GM12878 (cell line): ENCODE measurements around the gene CDC14B. TPM values are rescaled to one million over a fixed set of nuclear protein-coding genes. Genes with fewer than 3 reads are reported as not detected.

Experiments used
- ATAC-seq: fragments of 200-7000 bp; cut with Tn5 transposase; 3 replicates; pipeline ENCODE4 v1.9.1; 2020; ENCODE audit warnings: mild to moderate bottlenecking, moderate library complexity
- BruUV-seq: library from RNA; stranded (reverse); fragments of 400-500 nt; replicated peaks from 2 replicates; lab custom pipeline; 2021; lab: Mats Ljungman, UMichigan
- CTCF ChIA-PET: fragments of 300-600 bp; sonication (Branson Sonifier 250); formaldehyde crosslinking; extraction: SDS; loops from one replicate; lab custom pipeline; 2021; ENCODE audit warnings: inconsistent platforms; lab: Yijun Ruan, JAX
- POLR2A ChIA-PET: fragments of 350-600 bp; formaldehyde crosslinking; extraction: SDS; loops from one replicate; lab custom pipeline; 2021; ENCODE audit warnings: inconsistent platforms; lab: Charles Lee
- RAD21 ChIA-PET: fragments of 300-600 bp; sonication (Branson Sonifier 250); formaldehyde crosslinking; loops from one replicate; lab custom pipeline; 2023; ENCODE audit warnings: antibody characterized with exemption; ENCODE audit not compliant: unreplicated experiment; lab: Charles Lee
- SMC1A ChIA-PET: fragments of 300-600 bp; sonication (Branson Sonifier 250); formaldehyde crosslinking; loops from one replicate; lab custom pipeline; 2023; ENCODE audit not compliant: unreplicated experiment, uncharacterized antibody; lab: Charles Lee
- DNase-seq: peaks from one replicate; pipeline ENCODE4 v3.0.0-alpha.2; 2011; ENCODE audit warnings: low read depth, low spot score
- FAIRE-seq: peaks from 3 replicates; lab custom pipeline; 2011; peaks lifted over from hg19 to GRCh38; lab: Jason Lieb, UNC
- H2AFZ ChIP-seq: 2 replicates; pipeline ENCODE4 v1.6.0; 2011; ENCODE audit warnings: low read depth, low read length, control low read depth; ENCODE audit not compliant: control insufficient read depth
- H3K27ac ChIP-seq: 2 replicates; pipeline ENCODE4 v1.5.1; 2011; ENCODE audit warnings: control low read depth; ENCODE audit not compliant: control insufficient read depth, insufficient read depth
- H3K27me3 ChIP-seq, 2 experiments: replicated peaks in 1 of 2; 2 replicates each; pipeline versions ENCODE4 v1.6.0 to v1.6.1; 2011; ENCODE audit warnings: low read length in 1 of 2; ENCODE audit not compliant: control insufficient read depth in 2 of 2, insufficient read depth in 2 of 2
- H3K36me3 ChIP-seq, 2 experiments: 2 replicates each; pipeline ENCODE4 v1.5.1; 2011; ENCODE audit warnings: low read length in 1 of 2; ENCODE audit not compliant: control insufficient read depth in 2 of 2, insufficient read depth in 2 of 2
- H3K4me1 ChIP-seq: 2 replicates; pipeline ENCODE4 v1.6.1; 2011; ENCODE audit warnings: mild to moderate bottlenecking, low read length, moderate library complexity, mixed read lengths; ENCODE audit not compliant: control insufficient read depth, insufficient read depth
- H3K4me2 ChIP-seq: 2 replicates; pipeline ENCODE4 v1.6.0; 2011; ENCODE audit warnings: control low read depth; ENCODE audit not compliant: control insufficient read depth, insufficient read depth
- H3K4me3 ChIP-seq: fragments of 200-600 bp; sonication (generic); 2 replicates; pipeline ENCODE4 v1.5.1; 2016
- H3K79me2 ChIP-seq: 2 replicates; pipeline ENCODE4 v1.6.0; 2011; ENCODE audit warnings: low read length; ENCODE audit not compliant: control insufficient read depth, insufficient read depth
- H3K9ac ChIP-seq: 2 replicates; pipeline ENCODE4 v1.8.0; 2011; ENCODE audit warnings: low read length, control low read depth, mixed read lengths; ENCODE audit not compliant: control insufficient read depth, insufficient read depth
- H3K9me3 ChIP-seq: replicated peaks from 3 replicates; pipeline ENCODE4 v1.5.1; 2011; ENCODE audit warnings: mild to moderate bottlenecking, low read length; ENCODE audit not compliant: control insufficient read depth, insufficient read depth
- H4K20me1 ChIP-seq: 2 replicates; pipeline ENCODE4 v1.6.0; 2011; ENCODE audit not compliant: control insufficient read depth, insufficient read depth
- CBFB ChIP-seq: IDR thresholded peaks from 2 replicates; pipeline ENCODE4 v1.6.1; 2016; ENCODE audit warnings: antibody characterized with exemption, low read depth
- E2F4 ChIP-seq: IDR thresholded peaks from 2 replicates; pipeline ENCODE4 v1.6.1; 2012; ENCODE audit warnings: low read depth, low read length, improper control_type of control experiment
- HDGF ChIP-seq: fragments of 450-650 bp; IDR thresholded peaks from 2 replicates; pipeline ENCODE4 v1.6.1; 2016; ENCODE audit warnings: antibody characterized with exemption
- HSF1 ChIP-seq: fragments of 150-350 bp; IDR thresholded peaks from 2 replicates; pipeline ENCODE4 v1.6.1; 2014; ENCODE audit warnings: mild to moderate bottlenecking, low read depth, low read length
- JUNB ChIP-seq: IDR thresholded peaks from 2 replicates; pipeline ENCODE4 v1.6.1; 2016; ENCODE audit warnings: antibody characterized with exemption, mild to moderate bottlenecking
- NRF1 ChIP-seq: conservative IDR thresholded peaks from 2 replicates; pipeline ENCODE4 v1.6.1; 2011; ENCODE audit warnings: mild to moderate bottlenecking, low read depth, low read length, improper control_type of control experiment
- POLR2AphosphoS5 ChIP-seq: IDR thresholded peaks from 2 replicates; pipeline ENCODE4 v1.6.1; 2011; ENCODE audit warnings: mild to moderate bottlenecking, low read length, inconsistent platforms
- SMAD5 ChIP-seq: IDR thresholded peaks from 2 replicates; pipeline ENCODE4 v1.6.1; 2016; ENCODE audit warnings: antibody characterized with exemption, low read depth
- SREBF2 ChIP-seq: IDR thresholded peaks from 2 replicates; pipeline ENCODE4 v1.6.1; 2012; ENCODE audit warnings: mild to moderate bottlenecking, low read length
- STAT1 ChIP-seq: fragments of 450-650 bp; conservative IDR thresholded peaks from 2 replicates; pipeline ENCODE4 v1.6.1; 2014; ENCODE audit warnings: antibody characterized with exemption, mild to moderate bottlenecking
- YY1 ChIP-seq: IDR thresholded peaks from 2 replicates; pipeline ENCODE4 v1.6.1; 2011; ENCODE audit warnings: low read depth, mild to moderate bottlenecking, low read length
- ZBTB11 ChIP-seq: fragments of 450-650 bp; formaldehyde crosslinking; IDR thresholded peaks from 2 replicates; pipeline ENCODE4 v1.5.0; 2022; ENCODE audit warnings: mild to moderate bottlenecking, missing genetic modification characterization
- WGBS: methylation state at CpG from one replicate; pipeline ENCODE4 v1.1.6; 2016; ENCODE audit warnings: low lambda C conversion rate; ENCODE audit not compliant: insufficient replicate concordance, insufficient coverage; ENCODE audit errors: missing lambda C conversion rate; 5-methylcytosine and 5-hydroxymethylcytosine counted together
- in situ Hi-C: fragments of 300-500 bp; cut with MboI; formaldehyde crosslinking; loops from 9 replicates; pipeline ENCODE4 v1.14.3; 2018; ENCODE audit warnings: mixed read lengths
- intact Hi-C: fragments of 100-400 bp; cut with micrococcal nuclease; formaldehyde crosslinking; loops from one replicate; pipeline ENCODE4 v1.14.2; 2022; ENCODE audit not compliant: unreplicated experiment
- polyA plus RNA-seq, 11 experiments: library from polyadenylated mRNA; depleted of rRNA in 4 of 11; unstranded in 6 of 11; stranded (reverse) in 5 of 11; fragments of >200 nt; fragmentation: Nextera tagmentation in 4 of 11; fragmentation: Illumina TruSeq in 1 of 11; extraction: Ambion mirVana in 4 of 11; extraction: Trizol in 1 of 11; gene quantifications; 1 replicate in 1 of 11; 2 replicates in 10 of 11; pipeline versions ENCODE4 v1.2.1 to v1.2.3, GENCODE V29; 2011 to 2016; ENCODE audit warnings: inconsistent platforms in 2 of 11, missing spikeins in 2 of 11, low read depth in 1 of 11
- total RNA-seq, 4 experiments: library from RNA; depleted of rRNA in 3 of 4; stranded (reverse); fragments of >200 nt in 3 of 4; fragmentation: Illumina TruSeq in 1 of 4; extraction: Trizol in 1 of 4; gene quantifications; 2 replicates each; pipeline versions ENCODE4 v1.2.1 to v1.2.3, GENCODE V29; 2013 to 2021

Gene CDC14B
- total and polyA plus RNA-seq, 10 of the 15 experiments (the other 5 are each of a cell fraction or from before 2014, with no cell fraction given), result 3.7 to 11.7 (median 6.2) TPM

GRCh38 chr9:96510258-96510657, 109.4 kb downstream of the CDC14B start:
- no peak overlapping the region for H3K4me2 ChIP-seq
- H3K9ac ChIP-seq, result no peak overlapping the region
- H3K36me3 ChIP-seq, result no peaks in the 10 kb centered on the region
- ATAC-seq (no peak; the same call in 2 of the 3 replicates), DNase-seq (no peak), FAIRE-seq (no peak)
- ChIA-PET RAD21 (interaction anchor here (1.1 kb wide), 1 partner anchor 68 kb away, joined by 4 read pairs; no protein-coding TSS in a partner anchor), POLR2A (no interaction called here), SMC1A (interaction anchor here (0.5 to 2.1 kb wide), 3 partner anchors 27 to 186 kb away, joined by 3 to 5 read pairs (median 4); no protein-coding TSS in a partner anchor), CTCF (interaction anchor here (1.7 to 1.9 kb wide), 2 partner anchors 182 to 193 kb away, joined by 4 read pairs; no protein-coding TSS in a partner anchor)
- intact Hi-C loops (no loop called here), in situ Hi-C loops (no loop called here)
- no peak overlapping the region for H2AFZ ChIP-seq
- H3K27me3 ChIP-seq, result no peaks in the 10 kb centered on the region; a peak in 1 of 4 replicates
- H3K9me3 ChIP-seq, result no peaks in the 10 kb centered on the region
- TF ChIP-seq E2F4 (no peak), HSF1 (no peak), CBFB (no peak), STAT1 (no peak), JUNB (no peak), SMAD5 (no peak), NRF1 (no peak), POLR2AphosphoS5 (no peak), HDGF (no peak), ZBTB11 (no peak), YY1 (no peak), SREBF2 (no peak)
- H4K20me1 ChIP-seq, result no peaks in the 10 kb centered on the region
- H3K4me1 ChIP-seq, result no peaks in the 10 kb centered on the region
- H3K79me2 ChIP-seq, result no peaks in the 10 kb centered on the region
- H3K27ac ChIP-seq, result no peak overlapping the region
- 25% methylated on average over 3 of the region's 4 CpGs for WGBS
- no peak overlapping the region for H3K4me3 ChIP-seq
- BruUV-seq, result no TSS peak
